RPMI7951 (cell line): ENCODE data around the gene METTL17. TPM values are rescaled to one million over a fixed set of nuclear protein-coding genes. Genes with fewer than 3 reads are reported as not detected.
A peak's percentile ranks its signal among the peaks of the same experiment; 100 is the strongest.
"Not testable (repeated sequence)": the region's sequence is repeated elsewhere in the genome, so short reads cannot be mapped to it uniquely, and the experiment has no call there.

Experiments
- DNase-seq: peaks from one replicate; pipeline ENCODE4 v3.0.0-alpha.2; 2012; ENCODE audit warnings: low read depth
- total RNA-seq: library from RNA; depleted of rRNA; stranded (reverse); fragments of >200 nt; shearing (Covaris generic); gene quantifications from 2 replicates; pipeline ENCODE4 v1.2.3, GENCODE V29; 2014

Gene METTL17
- total RNA-seq, 1 experiment from 2014 or later = 52.9 TPM

GRCh38 chr14:20996521-20996920 is 6.7 kb downstream of the METTL17 start:
- no peak for DNase-seq

GRCh38 chr14:20997115-20997514 is 7.3 kb downstream of the METTL17 start:
- DNase-seq = no peak

GRCh38 chr14:20997564-20997963 is 7.8 kb downstream of the METTL17 start:
- DNase-seq = no peak

- no peak for DNase-seq
Measured at GRCh38 chr14:20998139-20998538, 8.4 kb downstream of the METTL17 start.

GRCh38 chr14:20998674-20999366 is 9.0 kb downstream of the METTL17 start, which contains the start of gene SLC39A2:
Gene SLC39A2 (plus strand): TSS chr14:20999293. CDS start chr14:20999447, 154 bp downstream.
- DNase-seq = peak; percentile 78

- no peak for DNase-seq
Measured at GRCh38 chr14:20999591-20999990, 9.8 kb downstream of the METTL17 start.

- no peak for DNase-seq
Measured at GRCh38 chr14:21001218-21001617, 11.4 kb downstream of the METTL17 start.

- no peak for DNase-seq
Measured at GRCh38 chr14:21003788-21004346, 14.1 kb downstream of the METTL17 start.

GRCh38 chr14:21009721-21010120 is 19.9 kb downstream of the METTL17 start:
- not testable (repeated sequence) for DNase-seq

- no peak for DNase-seq
Measured at GRCh38 chr14:21011136-21011535, 21.4 kb downstream of the METTL17 start.

- DNase-seq = peak; percentile 74
Measured at GRCh38 chr14:21014761-21015190, 25.0 kb downstream of the METTL17 start.

- no peak for DNase-seq
Measured at GRCh38 chr14:21015312-21015711, 25.5 kb downstream of the METTL17 start.

- DNase-seq = no peak
Measured at GRCh38 chr14:21016413-21017190, 26.8 kb downstream of the METTL17 start.

- DNase-seq = no peak
Measured at GRCh38 chr14:21017528-21018245, 27.9 kb downstream of the METTL17 start.

- no peak for DNase-seq
Measured at GRCh38 chr14:21018286-21018685, 28.5 kb downstream of the METTL17 start.

- DNase-seq = no peak
Measured at GRCh38 chr14:21018781-21019180, 29.0 kb downstream of the METTL17 start.

GRCh38 chr14:21019366-21019765 is 29.6 kb downstream of the METTL17 start:
- DNase-seq = no peak

GRCh38 chr14:21020977-21021545 is 31.3 kb downstream of the METTL17 start:
- no peak for DNase-seq

- DNase-seq = no peak
Measured at GRCh38 chr14:21022686-21023085, 32.9 kb downstream of the METTL17 start.

- no peak for DNase-seq
Measured at GRCh38 chr14:21023174-21023573, 33.4 kb downstream of the METTL17 start.

GRCh38 chr14:21023817-21024584 is 34.2 kb downstream of the METTL17 start:
- no peak for DNase-seq
